ENCODE results near the gene CACNA1C. TPM values are rescaled to one million over a fixed set of nuclear protein-coding genes. Genes with fewer than 3 reads are reported as not detected.

CACNA1C gene
- total RNA-seq, 2 experiments from 2014 or later: 0.69 to 1.4 TPM

GRCh38 chr12:2456122-2456812, 403.5 kb downstream of the CACNA1C start:
- ChIA-PET POLR2A (no interaction called here), CTCF (ENCODE audit: unreplicated experiment) (no interaction called here)
- Histone ChIP-seq H3K27ac (ENCODE audit: low read depth, low read length, poor library complexity, severe bottlenecking) (no peak overlapping the region), H3K4me2 (ENCODE audit: low read length) (no peak overlapping the region), H3K4me3 (ENCODE audit: low read depth, low read length, poor library complexity, severe bottlenecking) (no peak overlapping the region), H3K9me2 (ENCODE audit: insufficient read depth, low read length) (no peaks in the 10 kb centered on the region), H3K79me2 (ENCODE audit: insufficient read depth, low read depth, low read length) (no peaks in the 10 kb centered on the region), H3K9me3 (ENCODE audit: low read length) (no peaks in the 10 kb centered on the region), H2AFZ (ENCODE audit: low read length) (no peak overlapping the region), H4K20me1 (ENCODE audit: insufficient read depth, low read length) (no peaks in the 10 kb centered on the region), H3K36me3 (ENCODE audit: insufficient read depth, low read length) (no peaks in the 10 kb centered on the region), H3K4me1 (ENCODE audit: insufficient read depth, low read length, poor library complexity, severe bottlenecking) (peaks cover 3% of the 10 kb centered on the region)
- DNase-seq (ENCODE audit: low spot score): no peak
- no TSS peak for BruUV-seq (replicated peaks)
- intact Hi-C loops (cut with micrococcal nuclease; ENCODE audit: unreplicated experiment): no loop called here
- TF ChIP-seq CTCF (conservative IDR thresholded peaks at IDR 0.05; ENCODE audit: low read length): no peak
- TF ChIP-seq EZH2phosphoT487 (IDR thresholded peaks at IDR 0.05; ENCODE audit: borderline replicate concordance, low read depth, low read length): no peak

GRCh38 chr12:2456813-2457186, 404.0 kb downstream of the CACNA1C start:
- no TSS peak for BruUV-seq (replicated peaks)
- Histone ChIP-seq H3K9me2 (ENCODE audit: insufficient read depth, low read length) (no peaks in the 10 kb centered on the region), H3K4me1 (ENCODE audit: insufficient read depth, low read length, poor library complexity, severe bottlenecking) (peaks cover 3% of the 10 kb centered on the region), H3K79me2 (ENCODE audit: insufficient read depth, low read depth, low read length) (no peaks in the 10 kb centered on the region), H3K9me3 (ENCODE audit: low read length) (no peaks in the 10 kb centered on the region), H4K20me1 (ENCODE audit: insufficient read depth, low read length) (no peaks in the 10 kb centered on the region), H3K27ac (ENCODE audit: low read depth, low read length, poor library complexity, severe bottlenecking) (no peak overlapping the region), H2AFZ (ENCODE audit: low read length) (no peak overlapping the region), H3K4me3 (ENCODE audit: low read depth, low read length, poor library complexity, severe bottlenecking) (no peak overlapping the region), H3K4me2 (ENCODE audit: low read length) (no peak overlapping the region), H3K36me3 (ENCODE audit: insufficient read depth, low read length) (no peaks in the 10 kb centered on the region)
- TF ChIP-seq EZH2phosphoT487 (IDR thresholded peaks at IDR 0.05; ENCODE audit: borderline replicate concordance, low read depth, low read length): no peak
- TF ChIP-seq CTCF (conservative IDR thresholded peaks at IDR 0.05; ENCODE audit: low read length): no peak
- CTCF ChIA-PET (ENCODE audit: unreplicated experiment): no interaction called here
- no peak for DNase-seq (ENCODE audit: low spot score)
- intact Hi-C loops (cut with micrococcal nuclease; ENCODE audit: unreplicated experiment): no loop called here
- POLR2A ChIA-PET: no interaction called here

GRCh38 chr12:2457215-2457932, 404.6 kb downstream of the CACNA1C start:
- Histone ChIP-seq H3K4me3 (ENCODE audit: low read depth, low read length, poor library complexity, severe bottlenecking) (no peak overlapping the region), H3K4me2 (ENCODE audit: low read length) (no peak overlapping the region), H3K9me2 (ENCODE audit: insufficient read depth, low read length) (no peaks in the 10 kb centered on the region), H3K79me2 (ENCODE audit: insufficient read depth, low read depth, low read length) (no peaks in the 10 kb centered on the region), H3K9me3 (ENCODE audit: low read length) (no peaks in the 10 kb centered on the region), H3K36me3 (ENCODE audit: insufficient read depth, low read length) (no peaks in the 10 kb centered on the region), H4K20me1 (ENCODE audit: insufficient read depth, low read length) (no peaks in the 10 kb centered on the region), H2AFZ (ENCODE audit: low read length) (no peak overlapping the region), H3K27ac (ENCODE audit: low read depth, low read length, poor library complexity, severe bottlenecking) (no peak overlapping the region), H3K4me1 (ENCODE audit: insufficient read depth, low read length, poor library complexity, severe bottlenecking) (peaks cover 3% of the 10 kb centered on the region)
- DNase-seq (ENCODE audit: low spot score): no peak
- ChIA-PET POLR2A (no interaction called here), CTCF (ENCODE audit: unreplicated experiment) (no interaction called here)
- intact Hi-C loops (cut with micrococcal nuclease; ENCODE audit: unreplicated experiment): no loop called here
- BruUV-seq (replicated peaks): no TSS peak
- TF ChIP-seq CTCF (conservative IDR thresholded peaks at IDR 0.05; ENCODE audit: low read length) (no peak), EZH2phosphoT487 (IDR thresholded peaks at IDR 0.05; ENCODE audit: borderline replicate concordance, low read depth, low read length) (no peak)
